HEK293 (cell line): ENCODE measurements around the gene BLOC1S3.

Source experiments
- CTCF ChIA-PET: fragments of 350-600 bp; formaldehyde crosslinking; extraction: SDS; loops from one replicate; lab custom pipeline; 2021; ENCODE audit warnings: antibody characterized with exemption; lab: Yijun Ruan, JAX
- POLR2A ChIA-PET: fragments of 300-600 bp; formaldehyde crosslinking; extraction: SDS; loops from one replicate; lab custom pipeline; 2020; ENCODE audit warnings: antibody characterized with exemption, inconsistent platforms; lab: Yijun Ruan, JAX
- H3K27ac ChIP-seq: fragments of 200-500 bp; sonication (Bioruptor generic); 2 replicates; pipeline ENCODE4 v1.5.1; 2014; ENCODE audit warnings: low read depth, low read length, control low read depth, inconsistent platforms; ENCODE audit errors: extremely low read depth
- H3K36me3 ChIP-seq, 2 experiments: fragments of 200-500 bp in 1 of 2; sonication (Bioruptor generic) in 1 of 2; 1 replicate in 1 of 2; 2 replicates in 1 of 2; pipeline ENCODE4 v1.5.1; 2014 to 2017; ENCODE audit warnings: inconsistent platforms in 2 of 2, low read length in 2 of 2; ENCODE audit not compliant: control insufficient read depth in 2 of 2, insufficient read depth in 1 of 2
- H3K4me1 ChIP-seq: fragments of 200-500 bp; sonication (Bioruptor generic); 2 replicates; pipeline ENCODE4 v1.5.1; 2014; ENCODE audit warnings: mild to moderate bottlenecking, low read length, inconsistent platforms; ENCODE audit not compliant: control insufficient read depth, insufficient read depth
- H3K4me3 ChIP-seq: 2 replicates; pipeline ENCODE4 v1.5.1; 2011; ENCODE audit warnings: low read depth, mild to moderate bottlenecking, control low read depth, low read length, moderate library complexity
- H3K9me3 ChIP-seq: fragments of 200-500 bp; sonication (Bioruptor generic); 2 replicates; pipeline ENCODE4 v1.5.1; 2014; ENCODE audit warnings: low read depth, low read length, inconsistent platforms; ENCODE audit not compliant: control insufficient read depth, insufficient read depth
- GLIS2 ChIP-seq: fragments of 450-650 bp; formaldehyde crosslinking; IDR thresholded peaks from 2 replicates; pipeline ENCODE4 v1.5.1; 2016; ENCODE audit warnings: missing biosample characterization, missing genetic modification characterization
- HOXC10 ChIP-seq: sonication (generic); formaldehyde crosslinking; IDR thresholded peaks from 2 replicates; pipeline ENCODE4 v1.8.1; 2023; ENCODE audit warnings: mild to moderate bottlenecking, missing genetic modification reagents
- KLF9 ChIP-seq: fragments of 450-650 bp; formaldehyde crosslinking; IDR thresholded peaks from 2 replicates; pipeline ENCODE4 v1.5.1; 2016; ENCODE audit warnings: missing biosample characterization, missing genetic modification characterization, low read depth
- MYNN ChIP-seq: fragments of 450-650 bp; formaldehyde crosslinking; IDR thresholded peaks from 2 replicates; pipeline ENCODE4 v1.5.1; 2016; ENCODE audit warnings: missing biosample characterization, missing genetic modification characterization, borderline replicate concordance
- REPIN1 ChIP-seq: fragments of 450-650 bp; formaldehyde crosslinking; IDR thresholded peaks from 2 replicates; pipeline ENCODE4 v1.5.1; 2017; ENCODE audit warnings: missing biosample characterization, missing genetic modification characterization, low read depth
- SCRT2 ChIP-seq: fragments of 450-650 bp; formaldehyde crosslinking; IDR thresholded peaks from 2 replicates; pipeline ENCODE4 v1.5.1; 2016; ENCODE audit warnings: missing biosample characterization, missing genetic modification characterization
- WT1 ChIP-seq: fragments of 450-650 bp; formaldehyde crosslinking; IDR thresholded peaks from 2 replicates; pipeline ENCODE4 v1.5.1; 2016; ENCODE audit warnings: missing biosample characterization, missing genetic modification characterization
- ZNF302 ChIP-seq: fragments of 450-650 bp; formaldehyde crosslinking; IDR thresholded peaks from 2 replicates; pipeline ENCODE4 v1.5.1; 2016; ENCODE audit warnings: missing biosample characterization, missing genetic modification characterization, low read depth
- ZNF335 ChIP-seq: fragments of 450-650 bp; formaldehyde crosslinking; conservative IDR thresholded peaks from 2 replicates; pipeline ENCODE4 v1.5.1; 2016; ENCODE audit warnings: missing biosample characterization, missing genetic modification characterization
- ZNF354C ChIP-seq: fragments of 450-650 bp; formaldehyde crosslinking; IDR thresholded peaks from 2 replicates; pipeline ENCODE4 v1.5.1; 2016; ENCODE audit warnings: missing biosample characterization, missing genetic modification characterization, low read depth, borderline replicate concordance
- ZNF391 ChIP-seq: fragments of 450-650 bp; formaldehyde crosslinking; IDR thresholded peaks from 2 replicates; pipeline ENCODE4 v1.5.1; 2016; ENCODE audit warnings: low read depth, missing biosample characterization, missing genetic modification characterization, borderline replicate concordance
- ZNF558 ChIP-seq: fragments of 450-650 bp; formaldehyde crosslinking; IDR thresholded peaks from 2 replicates; pipeline ENCODE4 v1.5.1; 2016; ENCODE audit warnings: missing biosample characterization, missing genetic modification characterization
- ZNF626 ChIP-seq: fragments of 450-650 bp; sonication (Bioruptor Pico); formaldehyde crosslinking; IDR thresholded peaks from 2 replicates; pipeline ENCODE4 v1.5.1; 2018; ENCODE audit warnings: missing biosample characterization, missing genetic modification characterization, inconsistent platforms
- ZNF707 ChIP-seq: fragments of 450-650 bp; formaldehyde crosslinking; IDR thresholded peaks from 2 replicates; pipeline ENCODE4 v1.5.1; 2016; ENCODE audit warnings: missing biosample characterization, missing genetic modification characterization
- ZNF830 ChIP-seq: fragments of 450-650 bp; IDR thresholded peaks from 2 replicates; pipeline ENCODE4 v1.5.0; 2018; ENCODE audit warnings: missing biosample characterization, missing genetic modification characterization, low read depth, mild to moderate bottlenecking, moderate library complexity
- ZSCAN30 ChIP-seq: fragments of 450-650 bp; IDR thresholded peaks from 2 replicates; pipeline ENCODE4 v1.5.1; 2018; ENCODE audit warnings: missing biosample characterization, mild to moderate bottlenecking, missing genetic modification characterization, moderate library complexity
- TF ChIP-seq, protein P1 (sequence below): fragments of 450-650 bp; formaldehyde crosslinking; optimal IDR thresholded peaks from 2 replicates; pipeline ENCODE3; 2016; ENCODE audit warnings: missing biosample characterization, mild to moderate bottlenecking, missing genetic modification characterization
- TF ChIP-seq, protein P2 (sequence below): fragments of 450-650 bp; formaldehyde crosslinking; IDR thresholded peaks from 2 replicates; pipeline ENCODE4 v1.5.1; 2016; ENCODE audit warnings: missing biosample characterization, missing genetic modification characterization, borderline replicate concordance
- TF ChIP-seq, protein P3 (sequence below): fragments of 450-650 bp; formaldehyde crosslinking; IDR thresholded peaks from 2 replicates; pipeline ENCODE4 v1.5.1; 2016; ENCODE audit warnings: missing biosample characterization, missing genetic modification characterization, borderline replicate concordance

Gene BLOC1S3

GRCh38 chr19:45152504-45153338, 25.9 kb upstream of the BLOC1S3 start:
- Histone ChIP-seq H3K4me3 (no peak overlapping the region), H3K9me3 (no peaks in the 10 kb centered on the region), H3K27ac (no peak overlapping the region), H3K4me1 (peaks cover 2% of the 10 kb centered on the region; the same call in 1 of the 2 replicates), H3K36me3 (no peaks in the 10 kb centered on the region)
- ChIA-PET POLR2A (no interaction called here), CTCF (interaction anchor here (0.7 kb wide), 1 partner anchor 10 kb away, joined by 3 read pairs; no protein-coding TSS in a partner anchor)
- no peak for TF ChIP-seq REPIN1 (tag by site-specific recombination)
- no peak for TF ChIP-seq ZNF302
- TF ChIP-seq, protein P1, sequence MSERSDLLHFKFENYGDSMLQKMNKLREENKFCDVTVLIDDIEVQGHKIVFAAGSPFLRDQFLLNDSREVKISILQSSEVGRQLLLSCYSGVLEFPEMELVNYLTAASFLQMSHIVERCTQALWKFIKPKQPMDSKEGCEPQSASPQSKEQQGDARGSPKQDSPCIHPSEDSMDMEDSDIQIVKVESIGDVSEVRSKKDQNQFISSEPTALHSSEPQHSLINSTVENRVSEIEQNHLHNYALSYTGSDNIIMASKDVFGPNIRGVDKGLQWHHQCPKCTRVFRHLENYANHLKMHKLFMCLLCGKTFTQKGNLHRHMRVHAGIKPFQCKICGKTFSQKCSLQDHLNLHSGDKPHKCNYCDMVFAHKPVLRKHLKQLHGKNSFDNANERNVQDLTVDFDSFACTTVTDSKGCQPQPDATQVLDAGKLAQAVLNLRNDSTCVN (tag by site-specific recombination) = no peak
- no peak for TF ChIP-seq ZNF830 (tag by site-specific recombination)
- no peak for TF ChIP-seq SCRT2 (tag by site-specific recombination)
- TF ChIP-seq ZNF626 (tag by site-specific recombination) = no peak
- TF ChIP-seq ZNF391 (tag by site-specific recombination) = no peak
- no peak for TF ChIP-seq GLIS2
- no peak for TF ChIP-seq KLF9
- TF ChIP-seq ZNF707 = no peak
- TF ChIP-seq ZNF354C (tag by site-specific recombination) = no peak
- TF ChIP-seq, protein P2, sequence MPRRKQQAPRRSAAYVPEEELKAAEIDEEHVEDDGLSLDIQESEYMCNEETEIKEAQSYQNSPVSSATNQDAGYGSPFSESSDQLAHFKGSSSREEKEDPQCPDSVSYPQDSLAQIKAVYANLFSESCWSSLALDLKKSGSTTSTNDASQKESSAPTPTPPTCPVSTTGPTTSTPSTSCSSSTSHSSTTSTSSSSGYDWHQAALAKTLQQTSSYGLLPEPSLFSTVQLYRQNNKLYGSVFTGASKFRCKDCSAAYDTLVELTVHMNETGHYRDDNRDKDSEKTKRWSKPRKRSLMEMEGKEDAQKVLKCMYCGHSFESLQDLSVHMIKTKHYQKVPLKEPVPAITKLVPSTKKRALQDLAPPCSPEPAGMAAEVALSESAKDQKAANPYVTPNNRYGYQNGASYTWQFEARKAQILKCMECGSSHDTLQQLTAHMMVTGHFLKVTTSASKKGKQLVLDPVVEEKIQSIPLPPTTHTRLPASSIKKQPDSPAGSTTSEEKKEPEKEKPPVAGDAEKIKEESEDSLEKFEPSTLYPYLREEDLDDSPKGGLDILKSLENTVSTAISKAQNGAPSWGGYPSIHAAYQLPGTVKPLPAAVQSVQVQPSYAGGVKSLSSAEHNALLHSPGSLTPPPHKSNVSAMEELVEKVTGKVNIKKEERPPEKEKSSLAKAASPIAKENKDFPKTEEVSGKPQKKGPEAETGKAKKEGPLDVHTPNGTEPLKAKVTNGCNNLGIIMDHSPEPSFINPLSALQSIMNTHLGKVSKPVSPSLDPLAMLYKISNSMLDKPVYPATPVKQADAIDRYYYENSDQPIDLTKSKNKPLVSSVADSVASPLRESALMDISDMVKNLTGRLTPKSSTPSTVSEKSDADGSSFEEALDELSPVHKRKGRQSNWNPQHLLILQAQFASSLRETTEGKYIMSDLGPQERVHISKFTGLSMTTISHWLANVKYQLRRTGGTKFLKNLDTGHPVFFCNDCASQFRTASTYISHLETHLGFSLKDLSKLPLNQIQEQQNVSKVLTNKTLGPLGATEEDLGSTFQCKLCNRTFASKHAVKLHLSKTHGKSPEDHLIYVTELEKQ = no peak
- no peak for TF ChIP-seq WT1 (tag by site-specific recombination)
- TF ChIP-seq ZSCAN30 (tag by site-specific recombination) = no peak
- TF ChIP-seq ZNF335 (tag by site-specific recombination) = no peak
- TF ChIP-seq, protein P3, sequence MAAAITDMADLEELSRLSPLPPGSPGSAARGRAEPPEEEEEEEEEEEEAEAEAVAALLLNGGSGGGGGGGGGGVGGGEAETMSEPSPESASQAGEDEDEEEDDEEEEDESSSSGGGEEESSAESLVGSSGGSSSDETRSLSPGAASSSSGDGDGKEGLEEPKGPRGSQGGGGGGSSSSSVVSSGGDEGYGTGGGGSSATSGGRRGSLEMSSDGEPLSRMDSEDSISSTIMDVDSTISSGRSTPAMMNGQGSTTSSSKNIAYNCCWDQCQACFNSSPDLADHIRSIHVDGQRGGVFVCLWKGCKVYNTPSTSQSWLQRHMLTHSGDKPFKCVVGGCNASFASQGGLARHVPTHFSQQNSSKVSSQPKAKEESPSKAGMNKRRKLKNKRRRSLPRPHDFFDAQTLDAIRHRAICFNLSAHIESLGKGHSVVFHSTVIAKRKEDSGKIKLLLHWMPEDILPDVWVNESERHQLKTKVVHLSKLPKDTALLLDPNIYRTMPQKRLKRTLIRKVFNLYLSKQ (tag by site-specific recombination) = no peak
- no peak for TF ChIP-seq HOXC10 (CRISPR knock-in tag)
- TF ChIP-seq ZNF558 = no peak
- no peak for TF ChIP-seq MYNN
